Left ventricle myocardium superior (tissue), 1 donor: Measurements from ENCODE around the gene NAALADL2. TPM values are rescaled to one million over a fixed set of nuclear protein-coding genes. Genes with fewer than 3 reads are reported as not detected.

Experiments
- microRNA-seq: library from miRNA; unstranded; fragments of <30 nt; microRNA quantifications from one replicate; pipeline ENCODE4 v1.2.0, GENCODE V29; 2020; ENCODE audit warnings: borderline number of aligned reads
- total RNA-seq: library from RNA; stranded (reverse); fragmentation: NEBNext Ultra II Directional; extraction: Animal tissue kit (Norgen Biotek cat#: 25700); gene quantifications from one replicate; pipeline ENCODE4 v1.2.1, GENCODE V29; 2021
- donor health status: DM: no; HTN: yes; CAD: no; lungs with severe emphysema.

The NAALADL2 gene
- total RNA-seq, 1 donor from 2014 or later, result 3.1 TPM

Small RNAs within 50 kb of the gene (microRNA-seq; reads per million reads assigned to microRNA genes)
- not detected for gene MIR4789
